Calu3 (cell line): ENCODE data around the gene RING1. TPM values are rescaled to one million over a fixed set of nuclear protein-coding genes. Genes with fewer than 3 reads are reported as not detected.

ENCODE experiments used
- BruUV-seq: library from RNA; stranded (reverse); fragments of 400-500 nt; replicated peaks from 2 replicates; lab custom pipeline; 2021; lab: Mats Ljungman, UMichigan
- CTCF ChIA-PET: fragments of 300-600 bp; sonication (Branson Sonifier 250); formaldehyde crosslinking; loops from one replicate; lab custom pipeline; 2022; ENCODE audit warnings: antibody characterized with exemption; lab: Charles Lee
- DNase-seq: peaks from one replicate; pipeline ENCODE4 v3.0.0; 2022
- H3K27ac Mint-ChIP-seq: one replicate; pipeline ENCODE4 v1.8.0; 2022; ENCODE audit warnings: mixed read lengths; ENCODE audit not compliant: unreplicated experiment
- H3K27me3 Mint-ChIP-seq: one replicate; pipeline ENCODE4 v1.8.0; 2022; ENCODE audit warnings: mixed read lengths; ENCODE audit not compliant: unreplicated experiment
- H3K36me3 Mint-ChIP-seq: one replicate; pipeline ENCODE4 v1.8.0; 2022; ENCODE audit warnings: mild to moderate bottlenecking, moderate library complexity, mixed read lengths; ENCODE audit not compliant: insufficient read depth, unreplicated experiment
- H3K4me1 Mint-ChIP-seq: one replicate; pipeline ENCODE4 v1.8.0; 2022; ENCODE audit warnings: mild to moderate bottlenecking, low read depth, mixed read lengths; ENCODE audit not compliant: unreplicated experiment
- H3K4me3 Mint-ChIP-seq: one replicate; pipeline ENCODE4 v1.8.0; 2022; ENCODE audit warnings: mild to moderate bottlenecking, low read depth, moderate library complexity, mixed read lengths; ENCODE audit not compliant: unreplicated experiment
- H3K9me3 Mint-ChIP-seq: one replicate; pipeline ENCODE4 v1.8.0; 2022; ENCODE audit warnings: low read depth, mixed read lengths; ENCODE audit not compliant: unreplicated experiment
- intact Hi-C: fragments of 100-400 bp; cut with micrococcal nuclease; formaldehyde crosslinking; loops from one replicate; pipeline ENCODE4 v1.10.0; 2022; ENCODE audit not compliant: unreplicated experiment
- total RNA-seq: library from RNA; stranded (reverse); gene quantifications from 2 replicates; pipeline ENCODE4 v1.2.3, GENCODE V29; 2022
- TF ChIP-seq, protein P1 (sequence below): fragments of 200-600 bp; IDR thresholded peaks from one replicate; pipeline ENCODE4 v1.8.0; 2022; ENCODE audit warnings: antibody characterized with exemption; ENCODE audit not compliant: unreplicated experiment

RING1 gene
- total RNA-seq, 1 experiment from 2014 or later = 53.9 TPM

DNA sequence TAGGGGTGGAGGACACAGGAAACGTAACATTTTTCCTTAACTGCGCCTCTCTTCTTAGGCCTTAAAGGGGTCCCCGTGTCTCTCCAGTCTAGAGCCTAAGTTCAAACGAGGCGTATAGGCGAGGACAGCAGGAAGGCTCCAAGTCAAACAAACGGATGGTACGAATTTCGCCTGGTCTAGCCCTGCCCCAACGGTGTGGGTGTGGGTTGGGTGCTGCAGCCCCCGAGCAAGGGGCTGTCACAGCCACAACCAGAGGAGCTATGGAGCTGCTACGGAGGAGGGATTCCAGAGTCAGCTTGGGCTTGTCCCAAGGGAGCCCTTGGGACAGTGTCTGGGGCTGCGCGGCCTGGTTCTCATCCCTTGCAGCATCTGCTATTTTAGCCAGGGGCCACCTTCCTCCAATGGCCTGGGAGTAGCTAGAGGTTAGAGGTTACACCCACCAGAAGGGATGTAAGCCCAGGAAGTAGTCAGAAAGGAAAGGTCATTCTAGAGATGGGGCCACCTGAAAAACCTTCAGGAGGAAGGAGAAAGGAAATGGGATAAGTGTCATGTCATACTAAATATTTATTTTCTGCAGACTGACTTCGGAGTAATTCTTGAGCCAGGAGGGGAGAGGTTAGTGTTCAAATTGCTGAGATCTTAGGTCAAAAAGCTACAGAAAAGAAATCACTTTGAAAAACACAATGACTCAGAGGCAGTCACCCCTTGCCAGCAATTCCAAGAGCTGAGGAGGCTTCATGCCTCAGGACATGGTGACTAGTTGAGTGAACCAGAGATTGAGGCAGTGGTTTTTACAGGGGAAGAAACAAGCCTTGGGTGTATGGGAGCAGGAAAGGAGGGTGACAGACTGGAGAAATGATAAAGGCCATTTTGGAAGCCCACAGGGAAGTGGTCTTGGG is 41.7 kb downstream of the RING1 start:
- Mint-ChIP-seq H3K27me3 (peaks cover 11% of the 10 kb centered on the region), H3K36me3 (peaks cover 44% of the 10 kb centered on the region), H3K4me1 (peaks cover 26% of the 10 kb centered on the region), H3K4me3 (peak overlapping the region; percentile 66), H3K9me3 (no peaks in the 10 kb centered on the region), H3K27ac (peak overlapping the region; percentile 51)
- BruUV-seq = TSS peak; percentile 59
- no peak for DNase-seq
- CTCF ChIA-PET = interaction anchor here (0.7 to 2.7 kb wide), 11 partner anchors 19 to 412 kb away, joined by 3 to 13 read pairs (median 5); partner anchors contain the start of genes RING1, RPS18, TAP2 and VPS52
- intact Hi-C loops = loop anchor here (2.0 to 5.0 kb wide), 3 partner anchors 43 to 238 kb away; partner anchors contain the start of gene RING1
- TF ChIP-seq, protein P1, sequence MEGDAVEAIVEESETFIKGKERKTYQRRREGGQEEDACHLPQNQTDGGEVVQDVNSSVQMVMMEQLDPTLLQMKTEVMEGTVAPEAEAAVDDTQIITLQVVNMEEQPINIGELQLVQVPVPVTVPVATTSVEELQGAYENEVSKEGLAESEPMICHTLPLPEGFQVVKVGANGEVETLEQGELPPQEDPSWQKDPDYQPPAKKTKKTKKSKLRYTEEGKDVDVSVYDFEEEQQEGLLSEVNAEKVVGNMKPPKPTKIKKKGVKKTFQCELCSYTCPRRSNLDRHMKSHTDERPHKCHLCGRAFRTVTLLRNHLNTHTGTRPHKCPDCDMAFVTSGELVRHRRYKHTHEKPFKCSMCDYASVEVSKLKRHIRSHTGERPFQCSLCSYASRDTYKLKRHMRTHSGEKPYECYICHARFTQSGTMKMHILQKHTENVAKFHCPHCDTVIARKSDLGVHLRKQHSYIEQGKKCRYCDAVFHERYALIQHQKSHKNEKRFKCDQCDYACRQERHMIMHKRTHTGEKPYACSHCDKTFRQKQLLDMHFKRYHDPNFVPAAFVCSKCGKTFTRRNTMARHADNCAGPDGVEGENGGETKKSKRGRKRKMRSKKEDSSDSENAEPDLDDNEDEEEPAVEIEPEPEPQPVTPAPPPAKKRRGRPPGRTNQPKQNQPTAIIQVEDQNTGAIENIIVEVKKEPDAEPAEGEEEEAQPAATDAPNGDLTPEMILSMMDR = no peak

DNA sequence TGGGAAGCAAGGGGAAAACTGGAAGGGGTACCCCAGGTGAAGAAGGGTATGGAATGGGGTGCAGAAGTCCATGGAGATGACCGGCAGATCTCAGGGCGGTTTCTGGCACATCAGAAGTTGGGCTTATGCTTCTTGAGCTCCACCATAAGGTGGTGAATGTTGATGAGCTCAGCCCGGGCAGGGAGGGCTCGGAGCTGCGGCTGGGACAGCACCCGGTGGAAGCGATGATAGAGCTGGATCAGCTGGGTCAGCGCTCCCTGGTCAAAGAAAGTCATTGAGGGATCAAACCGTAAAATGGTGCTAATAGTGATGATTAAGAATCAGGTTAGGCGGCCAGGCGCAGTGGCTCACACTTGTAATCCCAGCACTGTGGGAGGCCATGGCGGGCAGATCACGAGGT is 42.4 kb downstream of the RING1 start:
- Mint-ChIP-seq H3K27me3 (peaks cover 10% of the 10 kb centered on the region), H3K4me1 (peaks cover 26% of the 10 kb centered on the region), H3K27ac (peak overlapping the region; percentile 51), H3K4me3 (peak overlapping the region; percentile 66), H3K36me3 (peaks cover 44% of the 10 kb centered on the region), H3K9me3 (no peaks in the 10 kb centered on the region)
- BruUV-seq = no TSS peak
- intact Hi-C loops = no loop called here
- CTCF ChIA-PET = interaction anchor here (0.7 to 1.3 kb wide), 2 partner anchors 42 to 175 kb away, joined by 3 read pairs; partner anchors contain the start of genes HLA-DPB1 and RING1
- no peak for DNase-seq
- TF ChIP-seq, protein P1 = no peak

DNA sequence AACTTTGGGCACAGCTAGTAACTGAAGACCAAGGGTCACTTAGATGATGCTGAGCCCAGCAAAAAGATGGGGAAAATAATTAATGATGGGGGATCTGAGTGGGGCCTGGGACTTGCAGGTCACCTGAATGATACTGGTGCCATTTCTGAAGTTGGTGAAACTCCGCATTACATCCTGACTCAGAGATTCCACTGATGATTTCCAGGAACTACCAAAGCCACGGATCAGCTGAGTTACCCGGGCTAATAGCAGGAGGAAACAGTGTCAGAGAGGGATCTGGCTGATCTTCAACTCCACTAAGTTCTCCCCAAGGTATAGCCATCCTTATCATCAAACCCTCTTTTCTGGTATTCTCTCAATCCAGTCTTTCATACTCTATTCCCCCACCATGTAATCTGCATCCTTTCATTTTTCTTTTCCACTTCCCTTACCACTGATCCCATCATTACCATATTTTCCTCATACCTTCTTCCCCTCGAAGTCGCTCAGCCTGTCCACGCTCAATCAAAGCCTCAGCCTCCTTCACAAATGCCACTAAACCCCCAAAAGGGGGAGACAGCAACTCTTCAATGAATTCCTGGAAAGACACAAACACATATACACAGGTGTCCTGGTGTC is 43.2 kb downstream of the RING1 start:
- BruUV-seq = no TSS peak

GRCh38 chr6:33252759-33253158 is 44.5 kb downstream of the RING1 start:
- TF ChIP-seq, protein P1 = no peak
- Mint-ChIP-seq H3K27ac (no peak overlapping the region), H3K27me3 (no peaks in the 10 kb centered on the region), H3K4me1 (peaks cover 25% of the 10 kb centered on the region), H3K36me3 (peaks cover 51% of the 10 kb centered on the region), H3K9me3 (no peaks in the 10 kb centered on the region), H3K4me3 (no peak overlapping the region)
- DNase-seq = no peak
- BruUV-seq = no TSS peak
- intact Hi-C loops = no loop called here
- CTCF ChIA-PET = interaction anchor here (0.7 kb wide), 1 partner anchor 145 kb away, joined by 4 read pairs; no protein-coding TSS in a partner anchor

More for the DNA sequence above, 43.2 kb downstream of the RING1 start:
- Mint-ChIP-seq H3K27ac (no peak overlapping the region), H3K27me3 (peaks cover 2% of the 10 kb centered on the region), H3K36me3 (peaks cover 44% of the 10 kb centered on the region), H3K4me1 (peaks cover 26% of the 10 kb centered on the region), H3K9me3 (no peaks in the 10 kb centered on the region), H3K4me3 (no peak overlapping the region)
- CTCF ChIA-PET = interaction anchor here (0.6 to 0.7 kb wide), 2 partner anchors 101 to 176 kb away, joined by 3 to 7 read pairs; partner anchors contain the start of gene HLA-DPB1
- intact Hi-C loops = no loop called here
- DNase-seq = no peak
- TF ChIP-seq, protein P1 = no peak
